Renal cortex interstitium (tissue), 11 donors: ENCODE results near the gene S100A12. TPM values are rescaled to one million over a fixed set of nuclear protein-coding genes. Genes with fewer than 3 reads are reported as not detected.

Experiments
- DNase-seq, 11 donors: peaks; one replicate each; pipeline ENCODE4 v3.0.0-alpha.2; 2013; ENCODE audit warnings: low read depth in 9 of 11, low spot score in 4 of 11; ENCODE audit errors: extremely low read depth in 1 of 11
- polyA plus RNA-seq, 3 donors: library from polyadenylated mRNA; unstranded; fragments of 120-200 nt; gene quantifications; one replicate each; pipeline ENCODE4 v1.2.1, GENCODE V29; 2013; ENCODE audit not compliant: insufficient read length in 3 of 3

Gene S100A12
- polyA plus RNA-seq, 3 donors = 1.3 to 2.6 (median 2.4) TPM

DNA sequence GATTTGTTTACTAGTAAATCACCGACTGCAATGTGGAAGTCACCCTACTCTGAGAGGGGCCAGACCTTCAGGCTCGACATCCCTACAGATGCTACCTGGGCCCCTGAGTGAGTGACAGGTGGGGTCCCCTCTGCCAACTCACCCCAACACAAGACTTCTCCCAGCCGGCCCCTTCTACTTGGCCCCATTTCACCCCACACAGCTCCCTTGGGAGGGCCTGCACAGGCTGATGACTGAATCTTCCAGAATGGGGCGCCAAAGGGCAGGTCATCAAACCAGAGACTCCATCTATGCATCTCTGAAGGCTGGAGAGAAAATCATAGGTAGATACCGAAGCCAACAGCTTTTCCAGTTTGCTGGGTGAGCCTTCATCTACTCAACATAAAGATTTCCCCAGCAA lies 24.8 kb upstream of the S100A12 start:
- no peak for DNase-seq

DNA sequence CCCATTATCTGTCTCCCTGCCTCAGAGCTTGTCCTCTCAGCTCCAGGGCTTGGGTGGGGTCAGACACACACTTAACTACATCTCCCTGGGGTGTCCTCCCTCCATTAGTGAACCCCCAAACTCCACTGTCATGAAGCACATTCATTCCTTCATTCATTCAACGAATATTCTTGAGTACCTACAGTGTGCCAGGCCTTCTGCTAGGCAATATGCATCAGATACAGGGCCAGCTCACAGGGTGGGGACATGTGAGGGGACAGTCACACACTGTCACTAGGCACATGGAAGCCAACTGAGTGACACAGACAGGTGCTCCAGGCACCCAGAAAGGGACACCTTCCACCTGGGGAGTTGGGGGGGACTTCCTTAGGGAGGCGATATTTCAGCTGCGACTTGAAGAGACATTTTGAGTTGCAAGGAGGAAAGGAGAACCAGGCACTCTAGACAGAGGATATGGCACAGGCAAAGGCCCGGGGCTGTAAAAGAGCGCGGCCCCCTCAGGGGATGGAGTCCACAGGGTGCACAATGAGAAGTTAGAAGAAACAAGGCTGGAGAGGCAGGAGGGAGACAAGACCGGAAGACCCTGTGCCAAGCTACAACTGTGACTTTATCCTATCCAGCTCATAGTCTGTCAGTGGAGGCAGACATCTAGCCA lies 24.1 kb upstream of the S100A12 start:
- DNase-seq = no peak

DNA sequence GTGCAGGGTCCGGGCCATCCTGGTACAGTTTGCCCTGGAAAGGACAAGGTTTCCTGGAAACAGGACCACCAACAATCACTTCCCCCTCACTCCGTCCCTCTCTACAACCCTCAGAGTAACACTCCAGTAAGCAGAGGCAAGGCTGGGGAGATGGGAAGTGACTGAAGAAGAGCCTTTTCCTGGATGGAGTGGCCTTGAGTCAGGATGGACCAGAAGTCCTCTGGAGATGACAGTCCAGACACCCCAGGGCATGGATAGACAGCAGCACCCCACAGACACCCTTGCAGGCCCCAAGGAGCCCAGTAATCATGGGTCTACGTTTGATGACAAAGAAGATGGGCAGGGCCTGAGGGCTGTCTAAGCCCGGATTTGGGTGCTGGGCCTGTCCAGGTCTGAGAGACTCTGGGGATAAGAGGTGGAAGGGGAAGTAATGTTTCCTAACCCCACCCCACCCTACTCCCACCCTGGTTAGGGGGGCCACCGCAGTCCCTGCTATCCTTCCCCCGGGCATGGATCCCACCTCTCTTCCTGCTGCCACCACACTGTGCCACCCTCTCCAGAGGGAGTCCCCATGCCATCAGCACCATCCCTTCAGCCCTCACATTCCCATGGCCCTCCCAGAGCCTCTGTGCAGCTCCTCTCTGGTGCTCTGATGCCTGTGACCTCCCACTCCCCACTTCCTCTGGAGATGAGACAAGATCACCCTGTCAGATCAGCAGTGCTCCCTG lies 22.7 kb upstream of the S100A12 start:
- no peak for DNase-seq

DNA sequence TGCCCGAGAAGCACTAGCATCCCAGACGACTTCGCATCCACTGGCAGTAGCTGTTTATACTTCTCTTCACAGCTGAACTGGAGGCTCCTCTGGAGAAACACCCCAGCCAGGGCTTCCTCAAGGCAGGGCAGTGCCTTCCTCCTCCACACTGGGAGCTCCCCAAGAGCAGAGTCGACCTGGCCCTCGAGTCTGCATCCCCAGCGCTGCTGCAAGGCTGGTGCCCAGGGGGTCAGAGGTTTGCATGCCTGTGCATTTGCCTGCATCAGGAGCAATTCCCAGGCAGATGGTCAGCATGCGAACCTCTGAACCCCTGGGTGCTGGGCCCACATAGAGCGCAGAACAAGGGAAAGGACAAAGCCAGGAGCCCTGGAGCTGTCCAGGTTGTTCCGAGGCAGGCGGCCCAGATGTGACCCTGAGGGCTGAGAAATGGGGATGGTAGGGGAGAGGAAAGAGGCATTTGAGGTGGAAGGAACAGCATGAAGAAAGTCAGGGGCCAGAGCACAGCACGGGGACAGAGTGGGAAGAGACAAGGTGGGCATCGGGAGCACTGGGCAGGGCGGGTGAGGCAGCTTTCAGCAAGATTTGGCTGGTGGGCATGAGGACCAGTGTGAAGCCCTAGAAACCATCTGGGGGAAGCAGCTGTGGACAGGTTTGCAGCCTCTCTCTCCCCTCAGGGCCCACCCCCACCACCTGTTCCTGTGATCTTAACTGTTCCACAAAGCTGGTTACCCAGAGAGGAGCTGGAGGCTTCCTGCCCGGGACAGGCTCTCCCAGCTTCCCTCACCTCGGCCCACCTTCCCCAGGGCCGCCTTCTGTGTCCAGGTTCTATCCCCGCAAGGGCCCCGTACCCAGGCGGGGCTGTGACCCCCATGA lies 21.9 kb upstream of the S100A12 start:
- DNase-seq = no peak

DNA sequence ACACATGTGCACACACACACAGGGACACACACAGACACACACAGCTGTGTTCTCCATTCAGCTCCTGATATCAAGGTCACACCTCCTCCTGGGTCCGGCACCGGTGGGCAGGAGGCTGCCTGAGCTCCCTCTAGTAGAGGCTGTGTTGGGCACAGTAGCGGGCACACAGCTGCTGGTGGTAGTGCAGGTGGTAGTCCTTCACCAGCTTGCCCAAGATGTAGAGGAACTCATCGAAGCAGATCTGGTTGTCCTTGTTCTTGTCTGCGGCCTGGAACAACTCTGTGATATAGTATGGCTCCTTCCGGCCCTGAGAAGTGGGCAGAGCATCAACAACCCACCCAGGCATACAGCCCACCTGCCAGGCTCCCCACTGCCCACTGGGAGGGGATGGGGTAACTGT lies 21.0 kb upstream of the S100A12 start:
- DNase-seq = no peak

DNA sequence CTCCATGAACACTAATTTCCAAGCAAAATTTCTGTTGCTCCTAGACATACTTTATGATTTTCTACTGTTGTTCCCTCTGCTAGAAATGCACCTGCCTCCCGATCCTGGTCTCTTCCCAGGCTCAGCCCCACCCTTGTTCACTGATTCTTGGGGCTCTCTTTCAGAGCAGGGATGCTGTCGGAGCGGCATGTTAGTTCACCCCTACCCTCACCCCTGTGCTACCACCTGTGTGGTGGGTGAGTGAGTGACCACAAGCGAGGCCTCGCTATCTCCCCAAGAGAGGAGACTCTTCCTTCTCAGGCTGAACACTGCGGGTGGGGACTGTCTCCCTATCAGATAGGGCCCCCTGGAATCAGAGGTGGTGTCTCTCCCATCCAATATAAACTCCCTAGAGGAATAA lies 20.4 kb upstream of the S100A12 start:
- DNase-seq = no peak

DNA sequence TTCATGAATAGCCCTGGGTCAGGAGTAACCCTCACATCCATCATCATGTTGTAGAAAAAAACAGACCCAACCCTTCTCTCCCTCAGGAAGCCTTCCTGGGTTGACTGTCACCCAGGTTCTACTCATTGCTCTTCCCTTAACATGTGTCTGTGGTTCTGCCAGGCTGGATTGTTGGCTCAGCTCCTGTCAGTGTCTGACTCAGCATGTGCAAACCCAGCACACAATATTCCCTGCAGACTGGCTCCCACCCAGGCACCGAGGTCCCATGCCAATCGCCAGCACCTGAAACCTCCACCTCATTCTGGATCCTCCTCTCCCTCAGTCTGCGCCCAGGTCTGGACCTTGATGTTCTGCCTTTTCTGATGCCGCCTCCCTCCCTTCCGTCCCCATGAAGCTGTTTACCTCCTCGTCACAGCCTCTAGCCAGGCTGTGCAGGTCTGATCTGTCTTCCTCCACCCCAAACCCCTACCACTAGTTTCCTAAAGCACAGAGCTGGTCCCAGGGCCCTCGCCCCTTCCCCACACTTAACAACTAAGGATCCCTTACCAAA lies 19.8 kb upstream of the S100A12 start:
- DNase-seq = no peak

DNA sequence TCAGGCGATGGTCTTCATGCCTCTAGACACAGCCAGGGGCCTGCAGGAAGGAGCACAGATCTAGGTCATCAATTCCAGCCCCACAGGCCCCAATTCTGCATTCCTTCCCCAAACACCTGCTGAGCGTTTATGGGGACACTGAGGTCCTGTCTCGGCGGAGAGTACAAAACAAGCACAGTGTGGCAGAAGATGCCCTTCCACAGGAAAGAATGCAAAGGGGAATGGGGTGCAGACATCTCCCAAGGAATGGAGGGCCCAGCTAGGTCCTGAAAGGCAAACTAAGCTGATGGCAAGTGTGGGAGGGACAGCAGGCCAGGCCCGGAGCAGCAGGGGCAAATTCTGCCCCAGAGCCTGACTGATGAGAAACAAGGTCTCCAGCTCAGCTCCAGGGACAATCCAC lies 19.0 kb upstream of the S100A12 start:
- no peak for DNase-seq

DNA sequence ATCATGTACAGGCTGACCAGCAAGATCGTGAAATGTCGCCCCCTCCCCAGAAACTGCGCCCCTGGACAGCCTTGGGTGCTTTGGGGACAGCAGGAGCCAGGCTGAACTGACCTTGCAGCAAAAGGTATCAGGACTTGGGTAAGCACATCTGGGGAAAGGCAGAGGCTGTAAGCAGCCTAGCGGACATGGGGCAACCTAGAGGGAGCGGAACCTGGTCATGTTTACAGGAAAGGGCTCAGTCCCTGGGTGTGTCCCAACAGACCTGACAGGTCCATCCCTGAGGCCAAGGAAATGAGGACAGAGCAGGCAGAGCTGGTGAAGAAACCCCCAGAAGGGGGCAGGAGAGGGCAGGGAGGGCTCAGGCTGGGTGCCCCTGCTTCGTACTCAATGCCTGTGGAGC lies 18.5 kb upstream of the S100A12 start:
- DNase-seq = no peak

DNA sequence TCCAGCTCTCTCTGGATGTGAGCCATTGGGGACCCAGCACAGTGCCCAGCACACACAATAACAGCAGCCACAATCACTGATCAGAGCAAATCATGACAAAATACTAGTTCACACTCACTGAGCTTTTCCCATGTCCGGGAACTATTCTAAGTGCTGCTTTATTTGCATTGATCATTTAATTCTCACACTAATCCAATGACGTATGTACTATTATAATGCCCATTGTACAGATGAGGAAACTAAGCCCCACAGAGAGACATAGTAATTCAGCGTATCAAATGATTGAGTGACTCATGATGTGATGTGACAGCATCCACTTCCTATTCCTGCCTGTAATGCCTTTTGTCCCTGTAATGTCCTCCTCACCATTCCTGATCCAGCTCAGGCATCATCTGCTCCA lies 17.4 kb upstream of the S100A12 start:
- DNase-seq = no peak

DNA sequence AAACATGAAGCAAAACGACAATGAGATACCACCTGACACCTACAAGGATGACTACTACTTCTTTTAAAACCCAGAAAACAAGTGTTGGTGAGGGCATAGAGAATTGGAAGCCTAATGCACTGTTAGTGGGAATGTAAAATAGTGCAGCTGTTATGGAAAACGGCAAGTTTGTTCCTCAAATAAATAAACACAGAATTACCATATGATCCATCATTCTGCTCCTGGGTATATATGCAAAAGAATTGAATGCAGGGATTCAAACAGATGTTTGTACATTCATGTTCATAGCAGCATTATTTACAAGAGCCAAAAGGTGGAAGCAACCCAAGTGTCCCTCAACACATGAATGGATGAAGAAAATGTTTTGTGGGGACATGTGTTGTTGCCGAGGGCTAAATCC lies 16.8 kb upstream of the S100A12 start:
- no peak for DNase-seq

DNA sequence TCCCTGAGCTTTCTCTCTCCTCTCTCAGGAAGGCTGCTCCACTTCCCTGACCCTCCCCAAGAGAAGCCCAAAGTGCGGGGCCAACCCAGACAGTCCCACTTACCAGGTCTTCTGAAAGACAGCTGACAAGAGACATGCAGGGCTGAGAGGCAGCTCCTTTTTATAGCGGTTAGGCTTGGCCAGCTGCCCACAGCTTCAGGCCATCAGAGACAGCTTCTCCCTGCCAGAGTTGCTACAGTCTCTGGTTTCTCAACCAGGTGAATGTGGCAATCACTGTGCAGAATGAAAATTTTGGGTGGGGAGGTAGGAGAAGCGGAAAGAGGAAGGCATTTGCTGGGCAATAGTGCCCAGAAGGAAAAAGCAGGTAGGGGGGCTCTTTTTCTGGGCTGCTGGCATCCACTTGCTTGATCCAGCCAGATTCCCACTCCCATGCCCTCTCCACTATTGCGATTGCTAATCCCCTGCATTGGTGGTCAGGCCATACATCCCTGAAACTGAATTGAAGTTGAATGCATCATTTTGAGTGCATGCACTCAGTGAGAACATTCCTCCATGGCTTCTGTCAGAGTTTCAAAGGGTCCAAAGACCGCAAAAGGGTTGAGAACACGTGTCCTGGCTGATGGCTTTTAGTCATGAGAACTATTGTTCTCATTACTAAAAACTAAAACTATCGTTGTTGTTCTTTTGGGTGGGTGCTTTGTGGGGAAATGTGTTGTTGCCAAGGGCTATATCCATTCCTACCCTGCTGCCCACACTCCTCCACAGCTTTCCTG lies 15.7 kb upstream of the S100A12 start, which contains the start of gene S100A8:
Gene S100A8 (minus strand): TSS at position 136 of the 773 bp plus-strand sequence. CDS start 538 bp downstream, outside the sequence.
- no peak for DNase-seq

DNA sequence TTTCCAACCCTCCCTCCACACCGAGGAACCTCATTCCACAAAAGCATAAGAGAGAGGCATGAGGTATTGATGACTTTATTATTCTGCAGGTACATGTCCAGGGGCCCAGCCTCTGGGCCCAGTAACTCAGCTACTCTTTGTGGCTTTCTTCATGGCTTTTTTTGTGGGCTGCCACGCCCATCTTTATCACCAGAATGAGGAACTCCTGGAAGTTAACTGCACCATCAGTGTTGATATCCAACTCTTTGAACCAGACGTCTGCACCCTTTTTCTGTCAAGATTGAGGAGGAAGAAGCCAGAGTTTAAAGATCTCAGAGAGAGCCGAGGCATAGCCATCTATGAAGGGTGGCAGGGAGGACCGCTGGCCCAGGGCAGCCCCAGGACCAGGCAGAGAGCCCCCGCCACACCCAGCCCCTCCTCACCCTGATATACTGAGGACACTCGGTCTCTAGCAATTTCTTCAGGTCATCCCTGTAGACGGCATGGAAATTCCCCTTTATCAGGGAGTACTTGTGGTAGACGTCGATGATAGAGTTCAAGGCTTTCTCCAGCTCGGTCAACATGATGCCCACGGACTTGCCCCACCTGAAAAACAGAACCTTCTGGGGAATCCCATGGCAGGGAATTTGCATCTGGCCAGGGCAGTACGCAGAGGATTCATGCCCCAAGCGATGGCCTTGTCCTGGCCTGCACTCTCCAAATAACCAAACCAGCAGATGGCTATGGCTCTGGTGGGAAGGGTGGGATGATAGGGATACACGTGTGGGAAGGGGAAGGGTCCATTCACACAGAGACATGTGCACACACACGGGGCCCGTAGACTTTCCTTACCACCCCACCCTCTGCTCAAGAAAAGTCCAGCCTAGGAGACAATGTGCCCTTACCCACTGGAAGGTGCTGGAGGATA lies 14.8 kb upstream of the S100A12 start:
- no peak for DNase-seq

DNA sequence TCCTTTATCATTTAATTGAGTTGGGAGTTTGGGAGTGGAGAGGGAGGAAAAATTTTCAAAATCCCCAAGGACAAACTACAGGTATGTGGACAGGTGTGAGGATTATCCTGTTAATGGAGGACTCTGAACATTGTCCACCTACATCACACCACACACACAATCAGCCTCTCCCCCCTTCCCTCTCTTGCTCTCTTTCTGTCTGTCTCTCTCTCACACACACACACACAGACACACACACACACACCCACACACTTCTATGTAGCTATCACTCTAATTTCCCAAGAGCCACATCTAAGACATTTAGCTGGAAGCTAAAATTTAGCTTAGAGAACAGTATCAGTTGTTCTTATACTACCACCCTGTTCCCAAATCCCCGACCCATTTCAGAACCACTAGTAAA lies 14.0 kb upstream of the S100A12 start:
- DNase-seq = no peak

DNA sequence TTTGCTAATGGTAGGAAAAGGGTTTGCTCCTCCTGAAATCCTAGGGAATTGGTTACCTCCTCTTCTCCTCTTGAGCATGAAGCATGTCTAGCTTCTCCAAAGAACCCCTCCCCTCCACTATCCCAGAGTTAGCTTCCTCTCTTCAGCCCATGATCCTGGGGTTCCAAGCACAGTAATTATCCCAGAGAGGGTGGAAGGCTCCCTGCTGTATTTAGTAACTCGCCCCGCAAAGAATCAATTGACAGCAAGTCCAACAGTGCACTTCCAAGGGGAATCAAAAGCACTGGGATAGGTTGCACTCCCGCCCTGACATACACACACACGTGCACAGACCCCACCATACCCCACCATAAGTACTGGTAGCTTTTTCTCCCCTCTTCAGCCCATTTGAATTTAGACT lies 12.4 kb upstream of the S100A12 start:
- DNase-seq = no peak

DNA sequence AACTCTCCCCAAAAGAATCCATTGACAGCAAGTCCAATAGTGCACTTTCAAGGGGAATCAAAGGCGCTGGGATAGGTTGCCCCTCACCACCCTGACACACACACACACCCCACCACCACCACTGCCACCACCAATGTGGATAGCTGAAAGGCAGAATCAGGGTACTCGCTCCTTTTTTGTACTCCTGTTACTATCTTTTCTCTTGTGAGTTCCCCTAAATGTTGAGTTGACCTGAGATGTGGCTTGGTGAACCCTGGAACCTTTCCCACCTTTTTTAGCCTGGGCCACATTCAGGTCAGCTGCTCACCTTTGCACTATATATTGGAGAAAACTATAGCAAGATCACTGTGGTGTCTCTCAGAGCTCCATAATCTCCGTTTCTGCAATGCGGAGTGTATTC lies 11.6 kb upstream of the S100A12 start:
- DNase-seq = no peak

DNA sequence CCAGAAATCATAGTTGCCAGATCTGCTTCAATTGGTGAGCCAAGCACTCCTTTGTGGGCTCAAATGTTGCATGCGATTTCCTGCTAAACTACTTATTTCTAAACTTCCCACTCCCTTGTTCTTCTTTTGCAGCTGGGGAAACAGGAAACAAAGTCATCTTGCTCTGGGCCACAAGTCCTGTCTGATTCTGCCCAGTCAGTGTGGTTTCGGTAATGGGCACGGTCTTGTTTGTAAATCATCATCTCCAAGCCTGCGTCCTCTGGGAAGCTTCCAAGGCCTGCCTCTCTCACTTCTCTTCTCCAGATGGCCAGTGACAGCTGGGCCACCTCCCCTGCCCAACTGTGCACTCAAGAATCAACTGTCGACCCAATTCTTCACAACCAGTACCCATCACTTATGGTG lies 11.1 kb upstream of the S100A12 start:
- DNase-seq = no peak

DNA sequence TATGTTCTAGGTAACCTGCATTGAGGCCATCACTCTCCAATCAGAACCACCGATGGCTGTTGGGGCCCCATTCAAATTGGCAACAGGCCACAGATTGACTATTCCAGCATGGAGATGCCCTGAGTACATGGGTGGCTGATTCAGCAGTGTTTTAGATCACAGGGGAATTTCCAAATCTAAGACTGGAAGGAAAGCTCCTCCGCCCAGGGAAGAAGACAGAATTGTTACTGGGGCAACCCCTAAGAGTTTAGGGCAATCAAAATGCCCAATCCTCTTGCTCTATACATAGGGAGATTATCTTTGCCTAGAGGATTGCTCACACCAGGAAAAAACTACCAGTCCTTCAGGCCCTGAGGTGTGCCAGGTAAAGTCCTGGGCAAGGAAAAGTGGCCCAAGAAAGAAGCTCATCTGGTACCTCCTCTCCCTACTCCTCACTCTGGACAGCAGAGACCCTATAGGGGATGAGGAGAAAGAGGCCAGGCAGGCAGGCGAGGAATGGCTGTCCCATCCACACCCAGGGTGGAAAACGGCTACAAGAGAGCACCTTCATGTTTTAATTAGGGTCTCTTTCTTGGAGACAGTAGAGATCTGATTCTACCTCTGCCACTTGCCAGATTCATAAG lies 9.6 kb upstream of the S100A12 start:
- no peak for DNase-seq
